DMS79 (cell line): ENCODE data around the gene AMBRA1.

Source experiments
- DNase-seq: peaks from one replicate; lab custom pipeline; 2025; lab: John Stamatoyannopoulos, UW

The AMBRA1 gene

DNA sequence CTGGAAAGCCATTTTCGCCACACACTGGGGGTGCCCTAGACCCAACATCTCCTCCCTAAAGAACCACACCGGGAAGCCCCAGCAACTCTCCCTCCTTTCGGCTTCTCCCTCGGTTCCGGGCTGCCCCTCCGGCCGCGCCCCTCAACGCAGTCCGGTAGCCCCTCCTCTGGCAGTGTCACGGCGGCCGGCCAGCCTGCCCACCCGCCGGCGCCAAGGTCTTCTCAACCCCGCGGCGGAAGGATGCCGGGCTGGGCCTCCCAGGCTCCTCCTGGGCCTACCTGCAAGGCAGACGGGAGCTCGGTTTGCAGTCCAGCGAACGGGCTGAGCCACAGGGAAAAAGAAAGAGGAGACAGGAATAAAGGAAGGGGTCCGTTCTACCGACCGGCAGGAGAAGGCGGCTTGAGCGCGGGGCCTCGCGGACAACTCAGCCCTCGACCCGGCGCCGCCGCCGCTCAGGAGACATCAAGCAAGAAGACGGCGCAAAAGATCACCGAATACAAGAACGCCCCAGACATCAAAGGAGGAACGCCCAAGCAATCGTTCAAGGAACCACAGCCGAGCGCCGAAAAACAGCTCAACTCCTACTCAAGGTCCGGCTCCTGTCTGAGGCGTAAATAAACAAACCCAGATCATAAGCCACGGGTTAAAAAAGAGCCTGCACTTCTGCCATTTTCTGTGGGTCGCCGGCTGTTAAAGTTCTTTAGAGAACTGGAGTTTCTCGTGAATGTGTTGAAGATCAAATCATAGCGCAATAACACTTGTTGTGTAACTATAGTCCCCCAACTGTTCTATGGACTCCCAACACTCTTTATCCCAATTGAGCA is at the start of gene AMBRA1:
Gene AMBRA1, minus strand, starts transcription at position 474 of the 824 bp plus-strand sequence. CDS start 45,643 bp downstream, outside the sequence.
- peak; percentile 94 for DNase-seq

DNA sequence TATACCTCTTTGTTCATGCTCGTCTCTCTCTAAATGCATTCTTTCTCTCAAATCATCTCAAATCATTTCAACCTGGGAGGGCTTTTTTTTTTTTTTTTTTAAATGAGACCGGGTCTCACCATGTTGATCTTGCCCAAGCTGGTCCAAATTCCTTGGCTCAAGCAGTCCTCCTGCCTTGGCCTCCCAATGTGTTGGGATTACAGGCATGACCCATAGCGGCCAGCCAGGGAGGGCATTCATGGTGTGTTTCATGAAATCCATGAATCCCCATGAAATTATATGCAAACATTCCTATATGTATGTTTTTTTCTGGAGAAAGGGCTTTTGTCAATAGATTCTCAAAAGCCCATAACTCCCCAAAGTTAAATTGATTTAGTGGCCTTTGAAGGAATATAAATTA is 49.7 kb upstream of the AMBRA1 start:
- DNase-seq = no peak

DNA sequence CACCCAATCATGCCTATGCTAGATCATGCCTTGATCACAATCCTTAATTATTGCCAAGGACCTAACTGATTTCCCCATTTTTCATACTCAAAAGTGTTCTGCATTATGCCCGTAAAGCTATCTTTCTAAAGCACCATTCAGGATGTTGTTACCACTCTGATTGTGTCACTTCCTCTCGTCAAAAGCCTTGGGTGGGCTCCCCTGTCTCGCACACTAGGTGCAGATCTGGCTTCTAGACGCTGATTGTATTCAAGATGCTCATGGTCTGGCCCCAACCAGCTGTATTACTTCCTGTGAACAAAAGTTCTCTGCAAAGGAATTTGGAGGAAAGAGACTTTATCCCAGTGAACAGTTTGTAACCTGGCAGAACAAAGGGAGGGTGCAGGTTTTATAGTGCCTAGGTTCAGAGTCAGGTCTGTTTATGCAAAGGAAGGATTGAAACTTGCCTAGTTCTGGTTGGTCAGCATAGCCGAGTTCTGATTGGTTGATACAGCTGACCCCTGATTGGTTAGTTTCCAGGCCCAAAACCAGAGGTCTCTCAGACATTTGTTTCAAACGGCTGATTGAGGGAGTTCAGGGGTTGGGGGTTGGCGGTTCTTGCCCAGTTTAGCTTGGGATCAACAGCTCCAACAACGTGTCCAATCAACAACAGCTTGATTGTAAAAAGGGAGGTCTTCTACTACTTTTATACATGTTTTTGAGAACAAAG is 49.0 kb upstream of the AMBRA1 start:
- no peak for DNase-seq

DNA sequence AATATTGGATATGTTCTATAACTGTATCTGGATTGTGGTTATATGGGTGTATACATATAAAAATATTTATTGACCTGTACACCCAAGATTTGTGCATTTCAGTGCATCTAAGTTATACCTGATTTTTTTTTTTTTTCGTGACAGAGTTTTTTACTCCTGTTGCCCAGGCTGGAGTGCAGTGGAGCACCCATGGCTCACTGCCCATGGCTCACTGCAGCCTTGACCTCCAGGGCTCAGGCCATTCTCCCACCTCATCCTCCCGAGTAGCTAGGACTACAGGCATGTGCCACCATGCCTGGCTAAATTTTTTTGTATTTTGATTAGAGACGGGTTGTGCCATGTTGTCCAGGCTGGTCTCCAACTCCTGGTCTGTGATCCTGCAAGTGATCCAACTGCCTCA is 47.8 kb upstream of the AMBRA1 start:
- no peak for DNase-seq

GRCh38 chr11:46640036-46640788 is 46.4 kb upstream of the AMBRA1 start:
- DNase-seq = no peak

- DNase-seq = no peak
These were observed 45.5 kb upstream of the AMBRA1 start for GRCh38 chr11:46639197-46639839.

DNA sequence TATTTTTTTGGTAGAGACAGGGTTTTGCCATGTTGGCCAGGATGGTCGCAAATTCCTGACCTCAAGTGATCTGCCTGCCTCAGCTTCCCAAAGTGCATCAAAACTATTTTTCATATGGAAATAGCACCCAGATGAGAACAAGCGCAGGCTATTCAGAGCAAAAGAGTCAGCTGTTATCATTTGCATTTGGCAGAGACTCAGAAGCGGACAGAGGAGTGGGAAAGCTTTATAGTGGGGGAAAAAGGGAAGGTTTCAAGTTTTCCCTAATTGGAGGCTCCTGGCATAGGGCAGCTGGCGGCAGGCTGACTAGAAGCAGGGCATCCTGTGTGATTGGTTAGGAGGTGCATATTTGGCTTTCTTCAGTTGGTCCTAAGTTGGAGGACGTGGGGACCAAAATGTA is 43.7 kb upstream of the AMBRA1 start:
- DNase-seq = no peak

DNA sequence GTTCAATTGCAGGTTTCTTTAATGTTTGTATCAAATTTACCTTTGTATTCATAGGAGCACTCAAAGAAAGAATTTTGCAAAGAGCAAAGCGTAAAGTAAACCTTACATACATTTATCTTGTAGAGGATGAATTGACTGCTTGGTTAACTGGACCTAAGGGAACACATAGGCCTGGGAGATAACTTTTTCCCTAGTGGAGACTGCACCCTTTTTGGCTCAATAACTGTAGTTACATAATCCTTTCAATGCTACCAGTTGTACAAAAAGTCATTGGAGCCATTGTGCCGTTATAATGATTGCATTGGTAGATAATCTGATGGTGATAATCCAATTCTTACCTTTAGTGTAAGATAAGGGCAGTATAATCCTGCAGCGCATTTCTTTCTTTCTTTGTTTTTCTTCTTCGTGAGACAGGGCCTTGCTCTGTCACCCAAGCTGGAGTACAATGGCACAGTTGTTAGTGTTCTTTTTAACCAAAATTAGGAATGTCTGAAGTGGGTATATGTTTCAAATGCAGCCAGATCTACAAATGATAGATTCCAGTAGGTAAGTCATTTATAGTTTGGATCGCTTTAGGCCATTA is 41.8 kb upstream of the AMBRA1 start:
- DNase-seq = no peak

DNA sequence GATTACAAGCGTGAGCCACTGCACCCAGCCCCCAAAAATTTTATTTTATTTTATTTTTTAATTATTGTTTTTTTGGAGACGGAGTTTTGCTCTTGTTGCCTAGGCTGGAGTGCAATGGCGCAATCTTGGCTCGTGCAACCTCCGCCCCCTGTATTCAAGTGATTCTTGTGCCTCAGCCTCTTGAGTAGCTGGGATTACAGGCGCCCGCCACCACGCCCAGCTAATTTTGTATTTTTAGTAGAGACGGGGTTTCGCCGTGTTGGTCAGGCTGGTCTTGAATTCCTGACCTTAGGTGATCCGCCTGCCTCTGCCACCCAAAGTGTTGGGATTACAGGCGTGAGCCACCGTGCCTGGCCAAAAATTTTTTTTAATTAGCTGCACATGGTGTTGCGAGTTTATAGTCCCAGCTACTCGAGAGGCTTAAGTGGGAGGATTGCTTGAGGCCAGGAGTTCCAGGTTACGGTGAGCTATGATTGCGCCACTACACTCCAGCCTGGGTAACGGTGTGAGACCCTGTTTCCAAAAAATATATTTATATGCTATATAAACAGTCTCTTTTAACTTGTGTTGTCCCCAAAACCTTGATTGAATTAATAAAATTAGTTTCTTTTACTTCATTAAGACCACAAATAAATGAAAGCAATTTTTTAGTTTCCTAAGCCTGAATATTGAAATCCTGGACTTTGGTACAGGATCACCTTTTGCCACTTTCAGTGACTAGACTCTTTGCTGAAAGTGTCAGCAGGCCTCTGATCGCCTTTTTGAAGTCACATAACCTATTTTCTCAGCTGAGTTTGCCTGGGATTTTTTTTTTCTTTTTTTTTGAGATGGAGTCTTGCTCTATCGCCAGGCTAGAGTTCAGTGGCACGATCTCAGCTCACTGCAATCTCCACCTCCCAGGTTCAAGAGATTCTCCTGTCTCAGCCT is 39.7 kb upstream of the AMBRA1 start:
- DNase-seq = no peak

DNA sequence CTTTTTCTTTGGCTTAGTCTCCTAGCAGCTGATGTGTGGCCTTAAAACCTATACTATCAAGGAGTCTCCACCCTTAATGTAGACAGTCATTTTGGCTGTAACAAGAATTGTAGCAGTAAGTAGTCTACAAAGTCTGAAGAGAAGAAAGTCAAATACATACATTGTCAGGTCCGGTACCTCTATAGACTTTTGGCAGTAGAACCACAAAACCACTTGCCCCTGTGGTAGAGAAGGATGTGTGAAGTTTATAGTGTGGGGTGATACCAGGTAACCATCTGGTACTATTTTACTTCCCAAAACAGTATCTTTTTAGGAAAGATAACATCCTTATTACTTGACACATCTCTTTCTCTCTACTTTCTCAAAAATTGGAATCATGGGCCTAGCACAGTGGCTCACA is 38.7 kb upstream of the AMBRA1 start:
- no peak for DNase-seq

DNA sequence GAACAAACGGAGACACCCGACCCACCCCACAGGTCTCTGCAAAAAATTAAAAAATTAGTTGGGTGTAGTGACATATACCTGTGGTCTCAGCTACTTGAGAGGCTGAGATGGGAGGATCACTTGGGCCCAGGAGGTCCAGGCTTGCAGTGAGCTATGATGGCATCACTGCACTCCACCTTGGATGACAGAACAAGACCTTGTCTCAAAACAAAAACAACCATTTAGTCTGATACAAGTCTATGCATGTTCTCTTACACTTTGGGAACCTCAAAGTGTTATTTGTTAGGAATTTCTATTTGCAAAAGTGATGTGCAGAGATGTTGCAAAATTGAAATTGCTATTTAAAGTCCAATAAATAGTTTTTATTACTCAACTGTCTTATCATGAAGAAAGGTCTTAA is 37.9 kb upstream of the AMBRA1 start:
- no peak for DNase-seq

DNA sequence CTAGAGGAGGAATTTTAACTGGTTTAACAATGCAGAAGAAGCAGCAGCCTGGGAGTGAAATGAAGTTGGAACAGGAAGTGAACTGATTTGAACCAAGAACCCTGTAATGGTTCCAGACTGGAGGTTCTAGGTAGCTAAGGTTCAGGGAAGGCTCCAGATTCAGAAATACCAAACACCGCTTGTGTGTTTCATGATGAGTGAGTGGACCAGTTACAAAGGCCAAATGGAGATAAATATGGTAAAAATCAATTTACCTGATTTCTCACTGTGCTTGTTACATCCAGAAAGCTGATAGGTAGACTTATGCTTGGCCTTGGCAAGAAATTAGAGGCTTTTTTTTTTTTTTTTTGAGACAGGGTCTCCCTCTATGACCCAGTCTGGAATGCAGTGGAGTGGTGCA is 36.4 kb upstream of the AMBRA1 start:
- DNase-seq = no peak

DNA sequence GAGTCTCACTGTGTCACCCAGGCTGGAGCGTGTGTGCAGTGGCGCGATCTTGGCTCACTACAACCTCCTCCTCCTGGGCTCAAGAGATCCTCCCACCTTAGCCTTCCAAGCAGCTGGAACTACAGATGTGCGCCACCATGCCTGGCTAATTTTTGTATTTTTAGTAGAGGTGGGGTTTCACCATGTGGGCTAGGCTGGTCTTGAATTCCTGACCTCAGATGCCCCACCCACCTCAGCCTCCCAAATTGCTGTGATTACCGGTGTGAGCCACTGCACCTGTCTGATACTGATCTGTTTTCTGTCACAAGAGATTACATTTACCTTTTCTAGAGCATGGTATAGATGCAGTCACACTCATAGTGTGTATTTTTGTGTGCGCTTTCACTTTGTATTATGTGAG is 35.1 kb upstream of the AMBRA1 start:
- no peak for DNase-seq

DNA sequence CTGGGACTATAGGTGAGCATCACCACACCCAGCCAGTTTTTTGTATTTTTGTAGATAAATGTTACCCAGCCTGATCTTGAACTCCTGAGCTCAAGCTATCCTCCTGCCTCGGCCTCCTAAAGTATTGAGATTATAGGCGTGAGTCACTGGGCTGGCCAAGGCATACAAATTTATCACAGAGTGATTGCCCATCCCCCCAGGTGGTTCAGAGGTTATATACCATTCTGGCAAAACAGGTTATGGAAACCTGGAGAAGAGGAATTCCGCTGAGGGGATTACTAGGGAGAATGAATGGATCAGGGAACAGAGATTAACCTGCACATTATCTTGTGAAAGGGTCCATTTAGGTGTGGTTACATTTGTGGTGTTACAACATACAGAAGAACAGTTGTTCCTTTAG is 31.6 kb upstream of the AMBRA1 start:
- DNase-seq = no peak

DNA sequence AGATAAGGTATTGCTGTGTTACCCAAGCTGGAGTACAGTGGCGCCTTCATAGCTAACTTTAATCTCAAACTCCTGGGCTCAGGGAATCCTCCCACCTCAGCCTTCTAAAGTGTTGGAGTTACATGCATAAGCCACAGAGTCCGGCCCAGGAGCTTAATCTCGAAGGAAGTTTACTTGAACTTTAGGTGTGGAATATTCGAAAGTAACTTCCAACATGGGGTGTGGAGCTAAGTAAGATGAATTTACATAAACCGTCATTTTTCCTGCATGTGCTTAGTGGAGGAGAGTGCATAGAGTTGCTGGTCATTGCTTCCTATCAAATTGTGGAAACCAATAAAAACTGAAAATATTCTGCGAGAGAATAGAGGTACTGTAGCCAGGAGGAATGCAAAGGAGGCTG is 25.0 kb upstream of the AMBRA1 start:
- no peak for DNase-seq

DNA sequence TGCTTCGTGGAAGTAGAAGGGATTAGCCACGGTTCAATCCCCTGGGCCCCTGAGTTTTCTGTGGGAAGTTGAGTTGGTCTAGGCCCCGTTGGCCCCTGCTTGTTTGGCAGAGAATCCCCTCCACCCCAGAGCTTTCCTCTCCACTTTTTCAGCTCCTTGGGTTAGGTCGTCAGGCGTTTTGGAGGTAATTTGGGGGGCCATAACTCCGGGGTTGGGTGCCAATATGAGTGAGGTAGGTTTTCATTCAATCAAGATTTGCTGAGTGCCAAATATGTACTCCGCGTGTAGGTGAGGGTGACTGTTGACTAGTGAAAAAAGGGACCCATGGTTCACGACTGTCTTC is 24.1 kb upstream of the AMBRA1 start:
- no peak for DNase-seq

DNA sequence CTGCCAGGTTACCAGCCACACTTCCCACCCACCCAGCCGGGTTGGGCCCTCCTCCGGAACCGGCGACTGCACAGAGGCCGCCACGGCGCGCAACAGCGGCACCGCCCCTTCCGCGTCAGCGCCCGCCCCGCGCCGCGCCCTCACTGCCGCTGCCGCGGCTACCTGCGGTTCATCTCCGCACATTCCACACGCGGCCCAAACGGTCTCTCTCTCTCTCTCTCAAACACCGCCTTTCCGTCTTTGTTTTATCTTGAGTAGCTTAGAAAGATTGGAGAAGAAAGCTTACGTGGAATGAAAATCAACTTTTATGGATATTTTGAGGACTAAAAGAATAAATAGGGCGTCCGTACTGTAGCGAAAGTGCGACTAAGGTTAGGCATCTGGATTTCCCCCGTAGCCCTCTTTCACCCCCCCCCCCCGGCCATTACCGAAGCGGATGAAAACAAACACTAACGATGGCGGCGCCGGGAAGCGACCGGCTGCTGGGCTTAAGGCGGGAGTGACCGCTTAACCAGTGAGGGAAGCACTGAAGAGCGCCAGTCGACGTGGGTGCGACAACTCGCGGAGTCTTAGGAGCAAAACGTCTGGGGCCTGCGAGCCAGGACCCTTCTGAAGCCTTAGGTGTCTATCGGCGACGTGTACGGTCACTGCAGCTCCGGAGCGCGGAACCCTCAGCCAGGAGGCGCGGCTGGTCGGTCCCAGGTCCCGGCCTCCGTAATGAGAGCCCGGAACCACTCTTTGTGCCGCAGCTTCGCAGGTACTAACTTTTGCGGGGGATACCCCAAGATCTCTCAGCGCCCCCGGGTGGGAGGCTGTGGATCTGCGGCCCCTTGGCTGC is 23.5 kb upstream of the AMBRA1 start, which contains the start of the genes ATG13 and HARBI1:
Gene ATG13, plus strand, starts transcription at position 420 of the 838 bp plus-strand sequence. CDS start 26,739 bp downstream, outside the sequence.
Gene HARBI1, minus strand, starts transcription at position 94 of the 838 bp plus-strand sequence. CDS start 990 bp downstream, outside the sequence.
- peak; percentile 81 for DNase-seq

GRCh38 chr11:46616551-46617133 is 22.8 kb upstream of the AMBRA1 start:
- peak; percentile 27 for DNase-seq

GRCh38 chr11:46615756-46616155 is 21.9 kb upstream of the AMBRA1 start:
- no peak for DNase-seq
